GM21390 (cell line): ENCODE measurements around the gene THOC5.

Experiments
- ATAC-seq: cut with Tn5 transposase; IDR thresholded peaks from one replicate; pipeline ENCODE4 v1.9.1; 2021; ENCODE audit not compliant: unreplicated experiment

Gene THOC5

GRCh38 chr22:29478326-29479276, 75.0 kb downstream of the THOC5 start:
- no peak for ATAC-seq

DNA sequence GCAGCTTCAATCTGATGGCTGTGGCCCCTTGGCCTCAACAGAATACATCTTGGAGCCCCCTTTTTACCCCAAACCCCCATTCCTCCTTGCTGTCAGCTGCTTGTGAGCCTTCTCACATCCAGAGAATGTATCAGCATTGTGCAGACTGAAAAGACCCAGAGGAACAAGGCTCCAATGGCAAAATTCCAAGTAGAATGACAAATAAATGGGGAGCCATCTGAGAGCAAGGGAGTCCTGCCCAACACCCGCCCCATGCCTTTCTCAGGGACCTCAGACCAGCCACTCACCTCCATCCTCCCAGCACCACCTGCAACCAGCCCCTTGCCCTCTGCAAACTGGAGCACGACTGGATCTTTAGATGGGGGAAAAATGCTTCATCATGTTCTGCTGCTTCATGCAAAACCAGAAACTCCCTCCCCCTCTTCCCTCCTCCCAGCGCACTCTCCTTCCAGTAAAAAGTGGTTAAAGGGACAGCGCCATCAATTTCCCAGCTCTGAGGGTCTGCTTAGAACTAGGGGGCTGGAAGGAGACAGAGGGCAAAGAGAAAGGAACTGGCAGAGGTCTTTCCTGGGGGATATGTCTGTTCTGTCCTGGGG, 75.7 kb downstream of the THOC5 start:
- no peak for ATAC-seq

DNA sequence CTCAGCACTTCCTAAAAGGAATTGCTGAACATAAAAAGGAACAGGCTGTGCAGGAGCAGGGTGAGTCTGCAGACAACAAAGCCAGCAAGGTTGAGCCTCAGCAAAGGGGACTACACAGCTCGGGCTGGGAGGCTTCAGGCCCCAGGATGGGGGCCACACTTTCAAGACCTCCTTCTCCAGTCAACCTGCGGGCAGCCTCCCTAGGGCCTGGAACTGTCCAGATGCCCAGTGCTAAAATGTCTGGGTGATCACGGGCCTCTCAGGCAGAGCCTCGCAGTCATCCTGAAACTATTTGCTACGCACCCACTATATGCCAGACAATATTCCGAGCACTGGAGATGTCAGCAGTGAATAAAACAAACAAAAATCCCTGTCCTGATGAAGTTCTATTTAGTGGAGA, 77.4 kb downstream of the THOC5 start:
- ATAC-seq, result no peak

DNA sequence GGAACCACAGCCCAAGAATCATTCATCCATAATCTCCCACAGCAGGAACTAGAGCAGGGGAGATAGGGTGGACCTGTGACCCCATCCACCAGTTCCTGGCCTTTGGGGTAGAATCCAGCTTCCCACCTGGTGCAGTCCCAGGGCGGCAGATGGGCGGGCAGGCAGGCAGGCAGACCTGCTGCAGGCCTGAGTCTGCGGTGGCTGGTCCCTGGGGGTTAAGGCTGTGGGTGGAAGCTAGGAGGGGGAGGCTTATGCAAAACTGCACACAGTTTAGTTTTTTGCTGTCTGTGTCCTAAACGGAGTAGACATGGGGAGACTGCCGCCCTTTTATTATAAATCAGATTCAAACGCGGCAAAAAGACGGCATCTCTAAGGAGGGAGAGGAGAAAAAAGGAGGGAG, 78.0 kb downstream of the THOC5 start:
- no peak for ATAC-seq

DNA sequence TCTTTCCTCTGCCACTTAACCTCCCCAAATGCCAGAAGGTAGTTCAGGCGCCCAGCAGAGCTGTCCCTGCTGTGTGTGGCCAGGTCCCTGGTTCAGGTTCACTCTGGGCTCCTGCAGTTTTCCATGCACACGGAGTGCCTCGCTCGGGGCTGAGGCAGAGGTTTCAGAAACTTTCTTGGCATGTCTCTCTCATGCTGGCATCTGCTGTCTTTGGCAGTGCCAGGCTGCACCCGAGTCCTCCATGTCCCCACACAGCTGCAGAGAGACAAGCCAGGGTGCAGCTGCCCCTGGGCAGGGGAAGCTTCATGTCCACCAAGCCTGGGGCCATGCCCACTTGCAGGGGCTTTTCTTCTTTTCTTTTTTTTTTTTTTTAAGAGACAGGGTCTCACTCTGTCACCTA, 80.6 kb downstream of the THOC5 start:
- no peak for ATAC-seq

DNA sequence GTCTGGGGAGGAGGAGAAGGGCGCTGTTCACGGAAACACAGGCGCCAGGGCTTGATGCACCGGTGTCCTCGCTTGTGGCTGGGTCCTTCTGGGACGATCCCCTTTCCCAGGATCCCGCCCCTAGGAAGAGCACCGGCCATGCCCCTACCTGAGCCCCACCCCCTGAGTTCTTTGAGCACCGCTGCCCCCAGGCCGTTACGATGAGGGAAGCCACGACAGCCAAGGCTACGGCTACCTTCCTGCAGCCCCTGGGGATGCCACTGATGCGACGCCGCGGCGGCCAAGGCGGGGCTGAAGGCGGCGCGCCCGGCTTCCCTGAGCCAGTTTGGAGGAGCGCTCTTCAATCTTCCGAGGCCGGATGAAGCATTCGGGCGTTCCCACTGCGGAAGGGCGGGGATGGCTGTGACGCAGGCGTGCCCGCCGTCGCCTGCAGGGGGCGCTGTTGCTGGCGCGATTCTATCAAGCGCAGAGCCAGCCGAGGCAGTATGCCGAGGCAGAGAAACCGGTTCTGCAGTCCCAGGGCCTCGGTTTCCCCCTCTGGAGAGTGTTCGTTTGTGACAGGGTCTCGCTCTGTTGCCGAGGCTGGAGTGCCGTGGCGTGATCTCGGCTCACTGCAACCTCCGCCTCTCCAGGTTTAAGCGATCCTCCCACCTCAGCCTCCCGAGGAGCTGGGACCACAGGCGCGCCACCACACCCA, 83.2 kb downstream of the THOC5 start:
- ATAC-seq, result no peak

DNA sequence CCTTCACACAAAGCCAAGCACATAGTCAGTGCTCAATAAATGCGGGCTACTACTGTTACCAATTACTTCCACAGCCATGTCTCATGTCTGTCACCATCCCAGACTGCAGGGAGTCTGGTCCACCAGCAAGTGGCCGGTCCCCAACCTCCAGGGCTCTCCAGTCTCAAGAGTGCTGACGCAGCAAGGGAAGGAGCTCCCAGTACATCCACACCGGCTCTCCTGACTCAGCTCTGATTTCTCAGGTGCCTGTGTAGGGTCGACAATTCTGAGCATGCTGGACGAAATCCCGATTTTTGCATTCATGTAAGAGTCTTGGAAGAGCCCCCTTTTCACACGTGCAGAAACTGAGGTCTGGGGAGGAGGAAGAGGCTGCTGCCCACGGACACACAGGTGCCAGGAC, 83.8 kb downstream of the THOC5 start:
- no peak for ATAC-seq

DNA sequence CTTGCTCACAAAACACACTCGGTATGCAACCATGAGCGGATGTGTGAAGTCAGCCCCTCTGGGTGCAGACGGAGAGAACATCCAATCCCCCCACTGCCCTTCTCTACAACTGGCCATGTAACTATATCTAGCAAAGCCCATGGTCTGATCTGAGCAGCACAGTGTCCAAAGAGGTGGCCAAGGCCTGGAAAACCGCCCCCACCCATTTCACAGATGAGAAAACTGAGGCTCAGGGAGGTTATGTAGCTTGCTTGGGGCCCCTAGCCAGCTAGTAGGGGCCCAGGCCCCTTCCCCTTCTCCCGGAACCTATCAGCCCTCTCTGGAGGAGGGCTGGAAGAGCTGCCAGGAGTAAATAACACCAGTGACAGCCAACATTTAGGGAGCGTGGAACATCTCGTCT, 89.0 kb downstream of the THOC5 start:
- ATAC-seq, result no peak

DNA sequence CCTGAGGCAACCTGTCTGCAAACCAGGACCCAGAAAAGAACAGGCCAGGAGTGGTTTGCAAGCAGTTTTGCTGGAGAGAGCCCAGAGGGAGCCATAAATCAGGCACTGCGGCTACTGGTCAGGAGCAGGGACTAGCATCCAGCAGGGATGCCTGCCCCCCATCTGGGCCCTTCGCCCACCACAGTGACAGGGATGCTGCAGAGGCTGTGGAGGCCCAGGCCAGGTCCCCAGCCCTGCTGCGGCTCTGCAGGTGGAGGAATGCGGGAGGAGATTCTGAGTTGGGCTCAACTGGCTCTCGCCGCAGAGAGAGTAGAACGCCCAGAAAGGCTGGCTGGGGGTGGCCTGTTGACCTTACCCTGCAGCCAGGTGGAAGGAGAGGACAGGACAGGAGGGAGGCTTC, 89.9 kb downstream of the THOC5 start:
- no peak for ATAC-seq

- ATAC-seq, result no peak
These were observed 92.3 kb downstream of the THOC5 start for GRCh38 chr22:29461263-29461662.

DNA sequence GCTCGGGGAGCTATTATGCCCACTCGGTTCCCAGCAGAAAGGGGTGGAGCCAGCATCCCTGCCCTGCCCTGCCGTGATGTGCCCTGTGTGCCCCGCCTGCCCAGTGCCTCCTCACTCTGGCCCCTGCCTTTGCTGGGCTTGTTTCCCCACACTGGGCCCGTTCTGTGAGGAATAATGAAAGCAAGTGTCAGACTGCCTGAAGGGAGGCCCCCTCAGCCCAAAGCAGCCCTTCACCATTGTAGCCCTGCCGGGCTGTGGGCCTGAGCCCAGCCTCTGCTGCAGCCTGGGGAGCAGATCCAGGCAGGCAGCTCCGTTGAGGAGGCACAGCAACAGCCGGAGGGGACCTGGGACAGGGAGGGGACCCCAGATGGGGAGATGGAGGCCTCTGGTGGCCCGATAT, 93.8 kb downstream of the THOC5 start:
- ATAC-seq, result no peak

DNA sequence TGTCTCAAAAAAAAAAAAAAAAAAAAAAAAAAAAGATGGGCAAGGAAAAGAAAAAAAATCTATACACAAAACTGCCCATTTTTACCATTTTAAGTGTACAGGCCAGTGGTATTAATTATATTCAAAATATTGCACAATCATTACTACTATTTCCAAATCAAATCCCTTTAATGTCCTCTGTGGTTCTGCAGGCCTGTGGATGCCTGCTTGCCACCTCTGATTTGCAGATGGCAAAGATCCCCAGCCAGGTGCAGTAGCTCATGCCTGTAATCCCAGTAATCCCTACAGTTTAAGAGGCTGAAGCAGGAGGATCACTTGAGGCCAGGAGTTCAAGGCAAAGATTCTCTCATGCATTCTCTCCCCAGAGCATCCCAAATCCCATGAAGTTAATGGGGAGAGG, 95.0 kb downstream of the THOC5 start:
- ATAC-seq, result no peak

DNA sequence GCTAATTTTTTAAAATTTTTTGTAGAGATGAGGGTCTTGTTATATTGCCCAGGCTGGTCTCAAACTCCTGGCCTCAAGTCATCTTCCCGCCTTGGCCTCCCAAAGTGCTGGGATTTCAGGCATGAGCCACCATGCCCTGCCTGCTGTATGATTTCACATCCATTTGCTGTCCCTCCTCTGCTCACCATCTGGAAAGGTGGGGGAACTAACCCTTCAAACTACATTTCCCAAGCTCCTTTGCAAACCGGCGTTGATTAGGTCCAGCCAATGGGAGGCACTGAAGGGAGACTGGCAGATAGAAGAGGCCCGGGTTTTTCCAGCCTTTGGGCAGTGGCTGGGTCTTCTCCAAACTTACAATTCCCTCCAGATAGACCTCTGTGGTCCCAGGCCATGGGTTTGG, 95.8 kb downstream of the THOC5 start:
- ATAC-seq, result no peak

- ATAC-seq, result no peak
These were observed 97.3 kb downstream of the THOC5 start for GRCh38 chr22:29456211-29456671.
